Measurements from ENCODE around the gene ZNF76. TPM values are rescaled to one million over a fixed set of nuclear protein-coding genes. Genes with fewer than 3 reads are reported as not detected.

Gene ZNF76
- total and polyA plus RNA-seq, 2 of the 13 experiments (the other 11 are each of a cell fraction or from before 2014, with no cell fraction given) = 13.2 to 26.4 TPM

DNA sequence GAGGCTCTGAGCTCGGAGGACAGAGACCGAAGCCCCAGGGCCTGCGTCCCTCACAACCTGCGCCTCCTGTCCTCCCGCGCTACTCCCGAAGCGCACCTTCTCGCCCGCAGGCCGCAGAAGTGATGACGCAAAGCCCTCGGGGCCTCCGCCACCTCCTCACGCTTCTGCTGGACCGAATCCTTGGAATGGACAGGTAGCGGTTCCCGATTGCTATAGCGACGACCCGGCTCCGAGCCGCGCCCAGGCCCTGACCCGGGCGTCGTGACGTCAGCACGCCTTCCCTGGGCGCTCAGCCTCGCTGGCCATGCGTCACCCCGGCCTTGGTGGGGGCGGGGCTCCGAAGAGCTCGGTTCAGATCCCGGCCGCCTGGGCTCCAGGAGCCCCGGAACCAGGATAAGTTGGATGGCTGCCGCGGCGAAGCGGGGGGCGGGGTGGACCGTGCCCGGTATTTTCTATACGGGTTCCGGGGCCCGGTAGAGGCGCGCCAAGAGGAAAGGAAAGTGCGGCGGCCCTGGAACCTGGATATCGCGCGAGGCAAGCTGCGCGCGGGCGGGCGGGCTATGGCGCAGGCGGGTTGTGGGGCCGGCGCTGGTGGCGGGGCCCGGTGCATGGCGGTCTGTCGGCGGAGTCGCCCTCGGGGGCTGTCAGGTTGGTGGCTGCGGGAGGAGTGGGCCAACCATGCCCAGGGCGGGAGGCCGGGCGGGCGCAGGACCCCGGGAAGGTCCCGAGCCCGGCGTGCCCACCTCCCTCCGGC lies at the start of gene ZNF76 (continued):
- peak; percentile 81; the same call in 1 of the 2 replicates for TF ChIP-seq CREB3 (CRISPR knock-in tag; IDR thresholded peaks at IDR 0.05)
- 0 out of 2 replicates have a peak, but pooled peaks have one; percentile 83 for TF ChIP-seq ZNF101 (CRISPR knock-in tag; IDR thresholded peaks at IDR 0.05; ENCODE audit: borderline replicate concordance, low read depth)
- peak; percentile 87; the same call in 1 of the 2 replicates for TF ChIP-seq FIP1L1 (IDR thresholded peaks at IDR 0.05; ENCODE audit: borderline replicate concordance, insufficient read depth, low read depth, low read length)
- peak; percentile 92 to 98; a peak in 3 of 4 replicates for TF ChIP-seq HMGXB4 (CRISPR knock-in tag; IDR thresholded peaks at IDR 0.05; ENCODE audit: borderline replicate concordance in 1 of 2, low read depth in 1 of 2)
- TF ChIP-seq ZFP41 (CRISPR knock-in tag; IDR thresholded peaks at IDR 0.05; ENCODE audit: borderline replicate concordance) = peak; percentile 74; the same call in 1 of the 2 replicates
- peak; percentile 30 for TF ChIP-seq ZNF333 (CRISPR knock-in tag; IDR thresholded peaks at IDR 0.05; ENCODE audit: borderline replicate concordance)
- TF ChIP-seq ZNF761 (CRISPR knock-in tag; conservative IDR thresholded peaks at IDR 0.05) = peak; percentile 96
- 0 out of 2 replicates have a peak, but pooled peaks have one; percentile 53 for TF ChIP-seq ELF4 (CRISPR knock-in tag; IDR thresholded peaks at IDR 0.05; ENCODE audit: borderline replicate concordance)
- peak; percentile 79 for TF ChIP-seq TGIF2 (CRISPR knock-in tag; IDR thresholded peaks at IDR 0.05)
- peak; percentile 96 for TF ChIP-seq SPEN (CRISPR knock-in tag; IDR thresholded peaks at IDR 0.05; ENCODE audit: low read depth)
- TF ChIP-seq YY1 (IDR thresholded peaks at IDR 0.05; ENCODE audit: insufficient read depth, insufficient replicate concordance, low read depth, low read length) = peak; percentile 93
- no peak for TF ChIP-seq HNRNPH1 (optimal IDR thresholded peaks at IDR 0.05; ENCODE audit: low read depth, low read length)
- peak; percentile 41; the same call in 1 of the 2 replicates for TF ChIP-seq ZNF280D (CRISPR knock-in tag; IDR thresholded peaks at IDR 0.05)
- TF ChIP-seq ZKSCAN5 (CRISPR knock-in tag; IDR thresholded peaks at IDR 0.05) = no peak
- TF ChIP-seq, protein P1, sequence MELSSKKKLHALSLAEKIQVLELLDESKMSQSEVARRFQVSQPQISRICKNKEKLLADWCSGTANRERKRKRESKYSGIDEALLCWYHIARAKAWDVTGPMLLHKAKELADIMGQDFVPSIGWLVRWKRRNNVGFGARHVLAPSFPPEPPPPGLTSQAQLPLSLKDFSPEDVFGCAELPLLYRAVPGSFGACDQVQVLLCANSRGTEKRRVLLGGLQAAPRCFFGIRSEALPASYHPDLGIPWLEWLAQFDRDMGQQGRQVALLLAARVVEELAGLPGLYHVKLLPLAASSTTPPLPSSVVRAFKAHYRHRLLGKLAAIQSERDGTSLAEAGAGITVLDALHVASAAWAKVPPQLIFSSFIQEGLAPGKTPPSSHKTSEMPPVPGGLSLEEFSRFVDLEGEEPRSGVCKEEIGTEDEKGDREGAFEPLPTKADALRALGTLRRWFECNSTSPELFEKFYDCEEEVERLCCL (CRISPR knock-in tag; IDR thresholded peaks at IDR 0.05; ENCODE audit: borderline replicate concordance) = peak; percentile 54; the same call in 1 of the 2 replicates
- no peak for TF ChIP-seq ZNF569 (CRISPR knock-in tag; IDR thresholded peaks at IDR 0.05; ENCODE audit: borderline replicate concordance)
- TF ChIP-seq CENPT (CRISPR knock-in tag; IDR thresholded peaks at IDR 0.05; ENCODE audit: low read depth) = 0 out of 2 replicates have a peak, but pooled peaks have one; percentile 27
- TF ChIP-seq KDM5A (IDR thresholded peaks at IDR 0.05; ENCODE audit: borderline replicate concordance, low read length) = no peak; the same call in 1 of the 2 replicates
- TF ChIP-seq ZBTB21 (CRISPR knock-in tag; IDR thresholded peaks at IDR 0.05) = peak; percentile 97
- no peak for TF ChIP-seq SSRP1 (CRISPR knock-in tag; IDR thresholded peaks at IDR 0.05)
- TF ChIP-seq POLR2G (IDR thresholded peaks at IDR 0.05; ENCODE audit: low read depth, low read length) = peak; percentile 92
